Hepatocyte (in vitro differentiated cells): ENCODE data around the gene LRRC43.

Experiments
- CTCF ChIP-seq: fragments of 200-600 bp; sonication (generic); IDR thresholded peaks from 2 replicates; pipeline ENCODE4 v1.5.1; 2016; ENCODE audit warnings: antibody characterized with exemption, mild to moderate bottlenecking; ENCODE audit not compliant: poor library complexity
- EZH2phosphoT487 ChIP-seq: fragments of 200-600 bp; sonication (generic); IDR thresholded peaks from one replicate; pipeline ENCODE4 v1.6.1; 2018; ENCODE audit warnings: antibody characterized with exemption, mild to moderate bottlenecking, low read depth, moderate library complexity; ENCODE audit not compliant: unreplicated experiment, severe bottlenecking

- TF ChIP-seq CTCF: no peak
- TF ChIP-seq EZH2phosphoT487: no peak
These were observed 61.8 kb downstream of the LRRC43 start for GRCh38 chr12:122244565-122245371.
